ENCODE data around the gene RTP2.
"Not testable (repeated sequence)": the region's sequence is repeated elsewhere in the genome, so short reads cannot be mapped to it uniquely, and the experiment has no call there.

The RTP2 gene

DNA sequence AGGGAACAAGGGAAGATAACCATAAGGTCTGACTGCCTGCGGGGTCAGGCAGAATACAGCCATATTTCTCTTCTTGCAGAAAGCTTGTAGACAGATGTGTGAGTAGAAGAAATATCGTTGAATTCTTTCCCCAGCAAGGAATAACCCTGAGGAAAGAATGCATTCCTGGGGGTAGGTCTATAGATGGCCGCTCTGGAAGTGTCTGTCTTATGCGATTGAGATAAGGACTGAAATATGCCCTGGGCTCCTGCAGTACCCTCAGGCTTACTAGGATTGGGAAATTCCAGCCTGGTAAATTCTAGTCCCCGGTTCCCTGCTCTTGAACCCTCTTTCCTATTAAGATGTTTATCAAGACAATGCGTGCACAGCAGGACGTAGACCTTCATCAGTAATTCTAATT lies 16.4 kb downstream of the RTP2 start:
- in situ Hi-C loops (cut with HindIII; ENCODE audit: low pct_ligation_motif_present, low pct_unique_long_range_greater_than_20kb, low sequenced_read_pairs) = loop anchor here (25.0 kb wide), 1 partner anchor 374 kb away; no protein-coding TSS in a partner anchor
- no peak for DNase-seq

DNA sequence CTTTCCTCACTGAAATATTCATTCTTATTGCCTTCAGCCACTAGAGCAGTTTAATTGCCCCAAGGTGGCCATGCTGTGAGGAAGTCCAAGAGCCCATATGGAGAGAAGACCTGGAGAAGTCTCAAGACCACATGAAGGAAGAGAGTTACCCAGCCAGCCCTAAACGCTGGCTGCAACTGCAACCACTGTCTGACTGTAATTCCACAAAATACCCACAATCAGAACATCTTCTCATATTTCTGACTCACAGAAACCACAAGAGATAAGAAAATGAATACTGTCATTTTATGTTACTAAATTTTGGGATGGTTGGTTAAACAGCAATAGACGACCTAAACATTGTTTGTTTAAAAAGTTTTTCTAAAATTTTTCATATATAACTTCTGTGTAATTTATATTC lies 17.5 kb downstream of the RTP2 start:
- in situ Hi-C loops (cut with HindIII; ENCODE audit: low pct_ligation_motif_present, low pct_unique_long_range_greater_than_20kb, low sequenced_read_pairs) = loop anchor here (25.0 kb wide), 1 partner anchor 373 kb away; no protein-coding TSS in a partner anchor
- DNase-seq = no peak

DNA sequence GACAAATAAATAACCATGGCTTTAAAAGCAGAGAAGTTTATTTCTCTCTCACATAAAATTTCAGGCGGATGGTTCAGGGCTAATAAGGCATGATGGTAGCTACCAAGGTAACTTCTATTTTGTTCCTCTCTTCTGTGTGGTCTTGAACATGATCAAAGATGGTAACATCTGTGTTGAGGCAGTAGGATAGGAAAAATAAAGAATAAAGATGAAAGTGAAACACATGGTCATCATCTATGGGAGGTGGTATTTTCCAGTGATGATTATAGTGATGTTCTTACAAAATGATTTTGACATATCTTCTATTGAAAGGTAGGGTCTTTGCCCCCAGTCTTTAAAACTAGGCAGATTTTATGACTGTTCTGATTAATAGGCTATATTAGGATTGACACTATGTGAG lies 17.9 kb downstream of the RTP2 start:
- in situ Hi-C loops (cut with HindIII; ENCODE audit: low pct_ligation_motif_present, low pct_unique_long_range_greater_than_20kb, low sequenced_read_pairs) = loop anchor here (25.0 kb wide), 1 partner anchor 372 kb away; no protein-coding TSS in a partner anchor
- no peak for DNase-seq

DNA sequence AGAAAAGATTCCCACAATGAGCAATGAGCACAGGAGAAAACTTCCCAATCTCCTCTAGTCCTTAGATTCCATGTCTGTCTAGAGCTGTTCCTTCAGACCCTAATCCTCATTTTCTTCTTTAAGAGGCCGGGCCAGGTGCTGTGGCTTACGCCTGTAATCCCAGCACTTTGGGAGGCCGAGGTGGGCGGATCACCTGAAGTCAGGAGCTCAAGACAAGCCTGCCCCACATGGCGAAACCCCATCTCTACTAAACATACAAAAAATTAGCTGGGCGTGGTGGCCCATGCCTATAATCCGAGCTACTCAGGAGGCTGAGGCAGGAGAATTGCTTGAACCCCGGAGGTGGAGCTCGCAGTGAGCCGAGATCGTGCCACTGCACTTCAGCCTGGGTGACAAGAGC lies 20.6 kb downstream of the RTP2 start:
- DNase-seq = not testable (repeated sequence)
- in situ Hi-C loops (cut with HindIII; ENCODE audit: low pct_ligation_motif_present, low pct_unique_long_range_greater_than_20kb, low sequenced_read_pairs) = loop anchor here (25.0 kb wide), 1 partner anchor 369 kb away; no protein-coding TSS in a partner anchor

DNA sequence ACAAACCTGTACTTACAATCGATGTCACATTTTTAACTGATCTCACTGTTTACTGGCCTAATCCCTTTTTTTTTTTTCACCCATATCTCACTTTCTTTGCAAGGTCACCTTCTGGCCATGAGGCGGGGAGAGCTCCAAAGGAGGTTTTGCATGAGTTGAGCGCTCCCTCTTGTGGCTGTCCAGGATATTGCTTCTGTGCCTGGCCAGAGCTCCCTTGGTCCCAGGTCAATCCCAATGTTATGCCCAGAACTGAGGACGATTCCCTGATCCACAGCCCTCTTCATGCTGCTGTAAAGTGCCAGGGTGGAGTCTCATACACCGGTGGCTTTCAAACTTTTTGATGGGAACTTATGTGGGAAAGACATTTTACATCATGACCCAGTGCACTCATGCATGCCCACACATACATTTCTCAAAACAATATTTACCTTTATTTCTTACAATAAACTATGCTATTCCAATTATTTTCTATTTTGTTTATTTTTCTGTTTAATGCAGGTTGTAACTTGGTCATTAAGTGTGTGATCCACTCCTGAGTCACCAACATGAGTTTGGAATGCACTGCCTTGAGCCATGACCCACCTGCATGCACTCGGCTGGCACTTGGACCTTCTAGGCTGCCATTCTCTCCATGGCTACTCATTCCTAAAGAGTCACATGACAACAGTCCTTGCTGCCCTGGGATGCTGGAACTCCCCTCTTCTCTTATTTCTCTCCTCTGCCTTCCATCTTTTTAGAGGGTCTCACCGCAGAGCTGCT lies 22.5 kb downstream of the RTP2 start:
- peak; percentile 67 for DNase-seq
- in situ Hi-C loops (cut with HindIII; ENCODE audit: low pct_ligation_motif_present, low pct_unique_long_range_greater_than_20kb, low sequenced_read_pairs) = loop anchor here (25.0 kb wide), 1 partner anchor 368 kb away; no protein-coding TSS in a partner anchor

DNA sequence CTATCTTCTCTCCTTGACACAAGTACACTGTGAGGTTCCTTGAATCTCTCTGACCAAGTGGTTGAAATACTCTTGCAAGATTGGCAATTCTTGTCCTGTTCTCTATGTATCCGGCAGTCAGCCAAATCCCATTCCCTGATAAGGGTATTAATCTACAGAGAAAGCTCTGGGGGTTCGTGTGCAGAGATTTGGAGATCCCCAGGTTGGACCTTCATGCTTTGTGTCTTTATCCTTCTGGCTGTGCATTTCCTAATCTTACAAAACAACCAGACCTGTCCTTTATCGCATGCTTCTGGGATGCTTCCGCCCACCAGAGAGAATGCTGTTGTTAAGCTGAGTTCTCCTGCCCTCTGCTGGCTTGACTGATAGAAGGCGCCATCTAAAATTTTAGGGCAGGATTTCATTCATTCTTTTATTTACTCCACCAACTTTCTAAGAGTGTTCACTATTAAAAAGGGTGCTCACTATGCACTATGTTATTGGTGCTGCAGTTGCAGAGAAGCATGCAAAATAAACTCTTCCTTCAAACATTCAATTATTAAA lies 23.6 kb downstream of the RTP2 start:
- in situ Hi-C loops (cut with HindIII; ENCODE audit: low pct_ligation_motif_present, low pct_unique_long_range_greater_than_20kb, low sequenced_read_pairs) = loop anchor here (25.0 kb wide), 1 partner anchor 366 kb away; no protein-coding TSS in a partner anchor
- DNase-seq = peak; percentile 44

DNA sequence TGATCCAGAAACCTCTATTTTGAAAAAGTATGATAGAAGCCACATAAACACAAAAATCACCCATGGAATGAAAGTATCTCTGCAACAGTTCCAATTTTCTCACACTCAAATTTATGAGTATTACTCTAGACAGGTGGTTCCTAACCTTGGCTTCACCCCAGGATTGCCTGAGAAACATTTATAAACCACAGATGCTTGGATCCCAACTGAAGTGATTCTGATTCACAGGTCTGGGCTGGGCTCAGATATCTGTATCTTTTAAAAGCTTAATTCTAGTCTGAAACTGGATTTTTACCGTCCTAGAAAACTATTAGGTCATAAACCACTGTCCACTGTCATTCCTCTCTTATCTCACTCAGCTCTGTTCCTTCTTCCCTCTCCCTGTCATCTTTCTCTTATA lies 24.8 kb downstream of the RTP2 start:
- in situ Hi-C loops (cut with HindIII; ENCODE audit: low pct_ligation_motif_present, low pct_unique_long_range_greater_than_20kb, low sequenced_read_pairs) = loop anchor here (25.0 kb wide), 1 partner anchor 365 kb away; no protein-coding TSS in a partner anchor
- DNase-seq = no peak

DNA sequence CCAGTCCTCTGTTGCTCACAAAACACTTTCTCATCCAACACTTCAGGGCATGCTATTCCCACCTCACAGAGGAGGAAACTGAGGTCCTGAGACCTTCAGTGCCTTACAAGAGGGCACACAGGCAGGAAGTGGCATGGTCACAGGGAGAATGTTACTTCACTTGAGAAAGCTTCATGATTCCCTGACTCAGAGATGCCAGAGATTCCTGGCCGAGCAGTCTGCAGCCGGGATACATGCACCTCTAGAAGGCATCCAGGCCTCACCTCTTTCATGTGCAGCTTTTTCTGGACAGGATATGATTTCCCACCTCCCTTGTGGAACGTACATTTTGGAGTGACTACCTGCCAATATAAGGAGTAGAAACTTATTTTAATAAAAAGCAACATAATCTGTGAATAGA lies 29.3 kb downstream of the RTP2 start:
- DNase-seq = no peak
- in situ Hi-C loops (cut with HindIII; ENCODE audit: low pct_ligation_motif_present, low pct_unique_long_range_greater_than_20kb, low sequenced_read_pairs) = no loop called here

DNA sequence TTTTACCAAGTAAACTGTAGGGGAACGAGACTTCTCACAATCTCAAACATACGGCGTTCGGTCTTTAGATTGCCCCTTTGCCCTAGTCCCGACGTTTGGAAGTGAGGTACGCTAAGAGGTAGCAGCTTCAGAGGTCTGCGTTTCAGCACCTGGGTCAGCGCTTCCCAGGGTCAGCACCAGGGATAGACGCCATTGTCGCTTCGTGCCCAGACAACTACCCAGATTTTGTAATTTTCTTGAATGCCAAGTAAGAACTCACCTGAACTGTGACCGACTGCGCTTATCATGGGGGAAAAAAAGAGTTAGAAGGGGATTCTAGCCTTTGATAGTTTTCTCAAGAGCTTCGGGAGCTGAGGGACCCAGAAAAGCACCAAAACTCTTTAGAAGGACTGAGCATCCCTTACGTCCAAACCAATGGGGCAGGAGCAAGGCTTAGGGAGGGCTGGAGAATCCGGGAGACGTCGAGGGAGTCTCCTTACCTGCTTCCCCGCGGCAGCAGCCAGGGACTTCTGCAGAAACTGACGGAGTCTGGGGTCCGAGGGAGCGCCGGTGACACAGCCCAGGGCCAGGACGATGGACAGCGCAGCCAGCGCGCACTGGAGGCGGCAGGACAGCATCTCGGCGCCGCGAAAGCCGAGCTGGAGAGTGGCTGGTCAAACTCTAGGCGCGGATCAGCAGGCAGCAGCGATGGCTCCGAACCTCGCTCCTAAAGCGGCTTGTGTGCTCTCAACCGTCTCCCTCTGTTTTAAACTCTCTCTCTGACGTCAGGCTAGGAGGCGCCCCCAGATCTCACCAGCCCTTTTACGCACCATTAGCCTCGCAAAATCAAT lies 32.5 kb downstream of the RTP2 start, which contains the start of gene SST:
Gene SST (minus strand): TSS at position 720 of the 830 bp plus-strand sequence. CDS start 103 bp downstream, at position 617.
- in situ Hi-C loops (cut with HindIII; ENCODE audit: low pct_ligation_motif_present, low pct_unique_long_range_greater_than_20kb, low sequenced_read_pairs) = no loop called here
- peak; percentile 45 for DNase-seq

DNA sequence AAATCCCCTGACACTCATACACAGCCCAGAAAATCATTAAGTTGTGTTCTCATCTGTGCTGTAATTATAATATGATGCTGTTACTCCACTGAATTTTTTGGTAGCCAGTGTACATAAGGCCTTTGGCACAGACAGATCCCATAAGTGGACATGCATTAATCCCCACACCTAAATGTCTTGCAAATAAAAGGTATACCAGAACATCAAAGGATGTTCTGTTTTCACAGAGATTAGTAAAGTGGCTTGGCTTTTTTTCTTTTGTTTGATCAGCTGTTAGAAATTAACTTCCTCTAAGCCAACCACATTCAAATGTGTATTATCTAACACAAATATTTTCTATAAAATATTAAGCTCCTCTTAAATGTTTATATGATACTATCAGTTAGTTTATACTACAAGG lies 34.8 kb downstream of the RTP2 start:
- in situ Hi-C loops (cut with HindIII; ENCODE audit: low pct_ligation_motif_present, low pct_unique_long_range_greater_than_20kb, low sequenced_read_pairs) = no loop called here
- DNase-seq = no peak

DNA sequence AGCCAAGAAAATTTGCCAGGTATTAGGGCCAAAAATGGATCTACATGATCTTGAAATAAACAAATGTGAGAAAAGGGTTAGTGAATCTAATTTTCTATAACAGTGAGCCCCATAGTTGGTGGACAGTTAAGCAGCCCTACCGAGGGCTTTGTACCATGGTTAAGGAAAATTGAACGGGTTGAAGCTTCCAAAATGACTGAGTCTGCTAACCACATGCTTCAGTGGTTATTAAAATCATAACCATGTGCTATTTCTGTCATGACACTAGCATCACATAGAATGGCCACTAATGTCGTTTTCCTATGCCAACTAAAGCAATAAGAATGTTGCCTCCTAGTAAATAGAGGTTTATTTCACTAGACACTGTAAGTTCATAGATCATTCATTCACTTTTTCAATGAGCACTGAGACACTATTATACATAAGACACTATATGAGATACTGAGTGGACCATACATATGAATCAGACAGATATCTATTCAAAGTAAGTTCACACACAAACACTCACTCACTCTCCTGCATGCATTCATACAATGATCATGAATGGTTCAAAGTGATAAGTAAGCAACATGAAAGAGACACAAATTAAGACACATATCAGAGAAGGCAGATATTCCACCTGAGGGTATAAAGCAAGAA lies 36.5 kb downstream of the RTP2 start:
- in situ Hi-C loops (cut with HindIII; ENCODE audit: low pct_ligation_motif_present, low pct_unique_long_range_greater_than_20kb, low sequenced_read_pairs) = no loop called here
- DNase-seq = no peak

DNA sequence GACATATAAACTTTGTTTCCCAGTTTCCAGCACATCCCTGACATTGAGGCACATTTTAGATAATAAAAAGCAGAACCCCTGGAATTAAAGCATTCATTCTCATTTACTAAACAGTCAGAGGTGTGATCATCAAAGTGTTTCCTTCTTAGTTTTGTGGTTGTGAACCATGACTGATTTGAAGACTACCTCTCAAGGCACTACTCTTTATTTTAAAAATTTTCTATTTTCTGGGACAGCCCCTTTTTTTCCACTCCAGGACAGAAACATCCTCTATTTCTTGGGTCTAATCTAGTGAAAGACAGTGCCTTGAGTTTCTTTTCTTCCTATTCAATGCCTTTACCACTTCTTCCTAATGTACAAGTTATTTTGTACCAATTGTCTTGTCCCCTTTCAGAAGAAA lies 37.3 kb downstream of the RTP2 start:
- DNase-seq = no peak
- in situ Hi-C loops (cut with HindIII; ENCODE audit: low pct_ligation_motif_present, low pct_unique_long_range_greater_than_20kb, low sequenced_read_pairs) = no loop called here

DNA sequence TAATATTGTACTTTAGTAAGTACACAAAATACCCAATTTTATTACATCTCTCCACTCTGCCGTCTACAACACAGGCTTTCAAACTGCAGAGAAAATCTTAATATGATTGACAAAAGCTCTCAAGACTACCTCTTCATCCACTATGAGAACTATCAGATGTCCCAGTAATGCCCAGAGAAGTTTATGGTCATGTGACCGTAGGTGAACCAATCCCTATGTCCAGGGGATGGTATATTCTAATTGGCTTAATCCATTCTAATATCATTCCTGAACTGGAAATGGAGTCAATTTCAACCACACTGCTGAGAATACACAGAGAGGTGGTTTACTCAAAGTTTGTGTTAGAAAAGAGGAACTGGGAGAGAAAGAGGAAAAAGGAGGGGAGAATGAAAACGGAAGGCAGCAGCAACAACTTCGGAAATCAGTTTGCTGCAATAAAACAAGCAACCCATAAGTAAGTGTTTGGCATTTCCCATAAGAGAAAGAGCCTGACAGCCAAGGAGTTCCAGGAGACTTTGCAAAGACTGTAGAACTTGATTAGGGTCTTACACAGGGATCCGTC lies 39.4 kb downstream of the RTP2 start:
- in situ Hi-C loops (cut with HindIII; ENCODE audit: low pct_ligation_motif_present, low pct_unique_long_range_greater_than_20kb, low sequenced_read_pairs) = no loop called here
- no peak for DNase-seq

DNA sequence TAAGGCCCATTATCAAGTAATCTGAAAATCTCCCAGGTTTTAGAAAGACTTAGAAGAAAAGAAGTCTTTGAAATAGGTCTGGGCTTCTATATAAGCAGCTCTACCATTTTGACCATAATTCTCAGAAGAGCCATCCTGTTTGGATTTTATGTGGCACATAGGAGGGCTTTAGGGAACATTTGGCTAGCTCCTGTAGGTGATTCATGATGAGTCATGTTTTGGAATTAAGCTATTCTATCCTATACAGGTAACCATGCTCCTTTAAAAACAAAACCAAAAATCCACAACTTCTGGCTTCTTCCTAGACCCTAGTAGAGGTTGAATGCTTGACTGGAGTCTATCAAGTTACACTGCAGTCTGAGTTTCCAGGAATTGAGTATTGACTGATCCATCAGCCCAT lies 41.1 kb downstream of the RTP2 start:
- in situ Hi-C loops (cut with HindIII; ENCODE audit: low pct_ligation_motif_present, low pct_unique_long_range_greater_than_20kb, low sequenced_read_pairs) = no loop called here
- no peak for DNase-seq

DNA sequence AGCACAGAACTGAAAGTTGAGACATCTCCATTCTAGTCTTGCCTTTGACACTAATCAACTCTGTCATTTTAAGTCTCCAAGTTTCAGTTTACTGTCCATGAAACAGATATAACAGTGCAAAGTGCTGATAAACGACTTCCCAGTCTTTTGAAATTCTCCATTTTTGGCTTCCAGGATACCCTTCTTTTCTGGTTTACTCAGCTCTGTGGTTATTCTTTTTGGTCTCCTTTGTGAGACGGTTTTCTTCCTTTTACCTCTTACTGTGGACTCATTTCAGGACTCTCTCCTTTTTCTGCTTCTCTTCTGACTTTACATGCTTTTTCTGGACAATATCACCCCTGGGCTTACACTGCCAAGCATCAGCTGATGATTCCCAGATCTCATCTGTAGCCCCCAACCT lies 51.1 kb downstream of the RTP2 start:
- in situ Hi-C loops (cut with HindIII; ENCODE audit: low pct_ligation_motif_present, low pct_unique_long_range_greater_than_20kb, low sequenced_read_pairs) = no loop called here

More for the DNA sequence above, 51.1 kb downstream of the RTP2 start:
- no peak for DNase-seq

All from ACHN (cell line).